Fibroblast of villous mesenchyme (primary cell): ENCODE measurements around the gene TPM4. TPM values are rescaled to one million over a fixed set of nuclear protein-coding genes. Genes with fewer than 3 reads are reported as not detected.

Experiments
- DNase-seq: peaks from one replicate; pipeline ENCODE4 v3.0.0-alpha.2; 2010; ENCODE audit warnings: low read depth
- H3K4me3 ChIP-seq: 2 replicates; pipeline ENCODE4 v1.5.1; 2011; ENCODE audit warnings: low read depth, mild to moderate bottlenecking, low read length
- total RNA-seq: library from RNA; depleted of rRNA; stranded (reverse); fragments of >200 nt; gene quantifications from 2 replicates; pipeline ENCODE4 v1.2.3, GENCODE V29; 2012
- TF ChIP-seq, protein P1 (sequence below): IDR thresholded peaks from 2 replicates; pipeline ENCODE4 v1.5.1; 2012; ENCODE audit warnings: low read depth, mild to moderate bottlenecking, low read length; ENCODE audit not compliant: insufficient read depth

TPM4 gene
- total RNA-seq, 1 donor = 1,470 TPM

DNA sequence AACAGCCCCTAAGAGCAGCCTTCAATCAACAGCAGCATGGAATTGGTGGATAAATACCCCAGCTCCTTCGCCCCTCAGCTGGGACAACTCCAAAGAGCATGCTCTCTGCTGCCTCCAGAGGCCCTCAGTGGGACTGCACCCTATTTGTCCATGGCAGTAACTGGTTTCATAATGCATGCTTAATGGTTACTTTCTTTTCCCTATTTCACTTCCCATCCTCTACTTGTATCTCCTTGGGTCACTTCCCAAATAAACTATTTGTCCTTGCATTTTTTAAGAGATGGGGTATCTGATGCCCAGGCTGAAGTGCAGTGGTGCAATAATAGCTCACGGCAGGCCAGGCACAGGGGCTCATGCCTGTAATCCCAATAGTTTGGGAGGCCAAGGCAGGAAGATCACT, 13.5 kb upstream of the TPM4 start:
- H3K4me3 ChIP-seq = no peak overlapping the region
- DNase-seq = no peak
- TF ChIP-seq, protein P1, sequence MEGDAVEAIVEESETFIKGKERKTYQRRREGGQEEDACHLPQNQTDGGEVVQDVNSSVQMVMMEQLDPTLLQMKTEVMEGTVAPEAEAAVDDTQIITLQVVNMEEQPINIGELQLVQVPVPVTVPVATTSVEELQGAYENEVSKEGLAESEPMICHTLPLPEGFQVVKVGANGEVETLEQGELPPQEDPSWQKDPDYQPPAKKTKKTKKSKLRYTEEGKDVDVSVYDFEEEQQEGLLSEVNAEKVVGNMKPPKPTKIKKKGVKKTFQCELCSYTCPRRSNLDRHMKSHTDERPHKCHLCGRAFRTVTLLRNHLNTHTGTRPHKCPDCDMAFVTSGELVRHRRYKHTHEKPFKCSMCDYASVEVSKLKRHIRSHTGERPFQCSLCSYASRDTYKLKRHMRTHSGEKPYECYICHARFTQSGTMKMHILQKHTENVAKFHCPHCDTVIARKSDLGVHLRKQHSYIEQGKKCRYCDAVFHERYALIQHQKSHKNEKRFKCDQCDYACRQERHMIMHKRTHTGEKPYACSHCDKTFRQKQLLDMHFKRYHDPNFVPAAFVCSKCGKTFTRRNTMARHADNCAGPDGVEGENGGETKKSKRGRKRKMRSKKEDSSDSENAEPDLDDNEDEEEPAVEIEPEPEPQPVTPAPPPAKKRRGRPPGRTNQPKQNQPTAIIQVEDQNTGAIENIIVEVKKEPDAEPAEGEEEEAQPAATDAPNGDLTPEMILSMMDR = peak; percentile 94

DNA sequence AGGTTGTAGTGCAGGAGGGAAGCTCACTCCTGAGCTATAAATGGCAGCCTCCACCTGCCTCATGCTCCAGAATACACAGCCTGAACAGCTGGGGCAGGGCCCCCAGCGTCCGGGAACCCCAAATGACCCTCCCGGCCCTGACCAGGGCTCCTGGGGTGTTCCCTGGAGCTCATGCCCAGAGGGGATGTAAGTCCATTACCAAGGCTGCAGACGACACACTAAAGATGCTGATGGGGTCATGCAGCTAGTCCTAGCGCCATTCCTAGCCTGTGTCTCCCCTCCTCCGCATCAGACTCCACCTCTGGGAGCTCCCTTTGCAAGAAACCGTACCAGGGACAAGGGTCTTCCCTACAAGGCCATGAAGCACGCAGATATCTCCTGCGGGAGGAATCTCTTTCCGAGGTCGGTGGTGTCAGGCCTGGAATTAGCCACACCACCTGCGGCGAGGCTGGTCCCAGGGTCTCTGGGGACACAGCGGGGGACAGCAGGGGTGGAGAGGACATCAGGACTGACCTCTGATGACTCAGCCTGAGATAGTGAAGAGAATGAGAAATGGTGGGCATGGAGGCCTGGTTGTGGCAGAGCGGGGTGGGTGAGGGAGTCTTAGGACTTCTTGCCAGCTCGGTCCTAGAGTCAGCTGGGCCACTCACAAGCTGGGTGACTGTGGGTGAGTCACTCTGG, 11.9 kb upstream of the TPM4 start:
- DNase-seq = no peak

DNA sequence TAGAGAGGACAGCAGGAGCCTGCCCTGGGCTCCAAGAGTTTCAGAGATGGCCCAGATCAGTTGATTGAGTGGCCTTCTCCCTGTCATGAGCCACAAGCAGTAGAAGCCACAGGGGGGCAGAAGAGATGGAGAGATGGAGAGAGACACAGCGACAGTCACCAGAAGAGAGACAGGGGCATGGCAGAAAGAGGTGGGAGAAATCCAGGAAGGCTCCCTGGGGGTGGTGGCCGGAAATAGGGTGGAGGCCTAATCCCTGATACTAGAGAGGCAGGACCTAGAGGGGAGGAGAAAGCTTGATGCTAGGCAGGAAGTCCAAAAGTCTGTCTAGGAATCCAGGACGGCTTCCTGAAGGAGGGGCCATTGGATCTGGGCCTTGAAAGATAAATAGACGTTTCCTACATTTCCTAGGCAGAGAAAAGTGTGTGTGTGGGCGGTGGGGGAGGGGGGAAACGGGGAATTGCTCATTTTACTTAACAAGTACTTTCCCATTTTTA, 9.6 kb upstream of the TPM4 start:
- H3K4me3 ChIP-seq = no peak overlapping the region
- TF ChIP-seq, protein P1 = peak; percentile 29
- peak; percentile 63 for DNase-seq

More for the DNA sequence above, 11.9 kb upstream of the TPM4 start:
- TF ChIP-seq, protein P1 = no peak
- no peak overlapping the region for H3K4me3 ChIP-seq

DNA sequence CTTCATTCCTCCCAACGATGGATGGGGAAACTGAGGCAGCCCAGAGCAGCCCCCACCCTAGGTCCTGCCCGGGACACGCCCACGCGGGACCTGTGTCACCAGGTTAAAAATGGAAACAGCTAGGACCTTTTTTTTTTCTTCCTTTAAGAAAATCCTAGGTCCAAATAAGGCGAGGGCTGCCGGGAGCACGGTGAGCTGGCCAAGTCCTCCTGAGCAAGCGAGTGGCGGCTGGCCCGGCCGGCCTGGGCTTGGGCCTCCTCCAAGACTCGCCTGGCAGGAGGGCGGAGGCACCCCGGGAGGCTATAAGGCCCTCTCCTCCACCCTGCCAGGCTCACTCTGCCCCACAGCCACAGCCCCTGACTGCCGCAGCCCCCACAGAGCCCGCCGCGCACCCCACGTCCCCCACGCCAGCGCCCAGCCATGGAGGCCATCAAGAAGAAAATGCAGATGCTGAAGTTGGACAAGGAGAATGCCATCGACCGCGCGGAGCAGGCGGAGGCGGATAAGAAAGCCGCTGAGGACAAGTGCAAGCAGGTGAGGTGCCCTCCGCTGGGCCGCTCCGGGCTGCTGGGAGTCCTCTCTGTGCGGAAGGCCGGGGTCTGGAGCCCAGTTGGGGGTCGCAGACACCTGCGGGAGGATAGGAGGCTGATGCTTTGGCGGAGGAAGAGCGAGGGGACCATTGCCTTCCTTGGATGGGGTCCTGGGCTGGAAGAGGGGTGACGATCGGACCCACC, 8.9 kb upstream of the TPM4 start:
- TF ChIP-seq, protein P1 = no peak
- peak; percentile 66 for DNase-seq
- peak overlapping the region; percentile 45 for H3K4me3 ChIP-seq

DNA sequence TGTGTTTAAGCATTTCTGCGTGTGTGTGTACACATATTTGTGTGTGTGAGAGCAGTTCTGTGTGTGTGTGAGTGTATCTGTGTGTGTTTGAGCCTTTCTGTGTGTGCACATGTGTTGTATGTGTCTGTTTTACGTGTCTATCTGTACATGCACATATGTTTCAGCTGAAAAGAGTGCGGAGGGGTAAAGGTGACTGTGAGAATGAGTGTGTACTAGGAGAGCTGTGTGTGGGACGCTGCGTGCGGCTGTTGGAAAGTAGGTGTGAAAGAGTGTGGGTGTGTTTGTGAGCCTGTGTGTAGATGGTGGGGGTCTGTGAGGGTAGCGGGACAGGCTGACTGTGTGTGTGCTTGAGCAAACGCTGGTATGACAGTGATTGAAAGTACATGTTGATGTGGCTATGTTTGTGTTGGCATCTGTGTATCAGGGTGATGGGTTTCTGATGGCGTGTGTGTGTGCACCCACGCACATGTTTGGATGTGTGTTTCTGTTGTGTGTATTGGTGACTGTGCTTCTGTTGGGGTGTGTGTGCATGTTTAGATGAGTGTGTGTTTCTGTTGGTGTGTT, 7.5 kb upstream of the TPM4 start:
- TF ChIP-seq, protein P1 = no peak
- H3K4me3 ChIP-seq = peak overlapping the region; percentile 45
- DNase-seq = no peak

DNA sequence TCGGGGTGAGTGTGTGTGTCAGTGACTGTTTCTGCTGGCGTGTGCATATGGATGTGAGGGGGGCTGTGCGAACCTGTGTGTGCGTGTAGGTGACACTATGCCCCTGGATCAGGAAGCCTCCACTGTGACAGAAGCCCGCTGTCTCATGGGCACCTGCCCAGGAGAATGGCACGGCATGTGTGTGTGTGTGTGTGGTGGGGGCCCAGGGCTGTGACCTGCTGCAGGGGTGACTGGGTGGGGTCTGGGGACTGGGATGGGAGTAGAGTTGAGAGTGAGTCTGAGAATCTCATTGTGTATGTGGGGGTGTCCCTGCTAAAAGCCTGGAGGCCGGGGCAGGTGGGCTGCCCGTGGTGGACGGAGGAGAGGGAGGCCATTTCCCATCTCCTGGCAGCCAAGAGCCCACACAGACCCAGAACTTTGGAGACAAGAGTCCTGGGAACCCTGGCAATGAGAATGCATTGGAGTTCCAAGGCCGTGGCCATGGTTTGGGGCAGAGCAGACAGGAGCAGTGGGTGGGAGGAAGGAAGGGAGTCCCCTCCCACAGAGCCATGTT, 6.4 kb upstream of the TPM4 start:
- no peak for DNase-seq
- TF ChIP-seq, protein P1 = no peak
- H3K4me3 ChIP-seq = no peak overlapping the region
